IMR-90 (cell line): ENCODE measurements around the gene LRIG1. TPM values are rescaled to one million over a fixed set of nuclear protein-coding genes. Genes with fewer than 3 reads are reported as not detected.

Experiments used
- ATAC-seq: fragments of 200-7000 bp; cut with Tn5 transposase; 2 replicates; pipeline ENCODE4 v1.9.1; 2020; ENCODE audit warnings: low read depth, mild to moderate bottlenecking, moderate library complexity
- BruUV-seq: library from RNA; stranded (reverse); fragments of 400-500 nt; replicated peaks from 2 replicates; lab custom pipeline; 2021; lab: Mats Ljungman, UMichigan
- CTCF ChIA-PET: fragments of 300-600 bp; formaldehyde crosslinking; extraction: SDS; loops from one replicate; lab custom pipeline; 2021; ENCODE audit warnings: antibody characterized with exemption; lab: Yijun Ruan, JAX
- POLR2A ChIA-PET: fragments of 300-600 bp; sonication (Branson Sonifier 250); formaldehyde crosslinking; loops from one replicate; lab custom pipeline; 2022; ENCODE audit warnings: antibody characterized with exemption; ENCODE audit not compliant: unreplicated experiment; lab: Charles Lee
- DNase-seq: peaks from one replicate; pipeline ENCODE4 v3.0.0; 2013
- H2AFZ ChIP-seq: replicated peaks from 2 replicates; pipeline ENCODE3; 2013; ENCODE audit warnings: low read length, mild to moderate bottlenecking; ENCODE audit not compliant: poor library complexity
- H2AK5ac ChIP-seq: 2 replicates; pipeline ENCODE4 v1.6.1; 2013; ENCODE audit warnings: low read depth, low read length, inconsistent platforms
- H2AK9ac ChIP-seq: replicated peaks from 2 replicates; pipeline ENCODE3; 2013; ENCODE audit warnings: mild to moderate bottlenecking, low read depth, low read length, moderate library complexity; ENCODE audit not compliant: poor library complexity
- H2BK120ac ChIP-seq: 2 replicates; pipeline ENCODE4 v1.6.1; 2013; ENCODE audit warnings: low read depth, low read length, inconsistent platforms
- H2BK15ac ChIP-seq: 3 replicates; pipeline ENCODE4 v1.6.1; 2013; ENCODE audit warnings: low read depth, low read length, inconsistent platforms
- H2BK20ac ChIP-seq: 2 replicates; pipeline ENCODE4 v1.6.1; 2013; ENCODE audit warnings: low read depth, mild to moderate bottlenecking, inconsistent platforms, low read length, moderate library complexity
- H2BK5ac ChIP-seq: 2 replicates; pipeline ENCODE4 v1.6.1; 2013; ENCODE audit warnings: mild to moderate bottlenecking, low read depth, low read length, inconsistent platforms; ENCODE audit not compliant: poor library complexity, severe bottlenecking
- H3K14ac ChIP-seq: replicated peaks from 2 replicates; pipeline ENCODE4 v1.6.1; 2013; ENCODE audit warnings: low read depth, low read length, inconsistent platforms
- H3K18ac ChIP-seq: 2 replicates; pipeline ENCODE4 v1.6.1; 2013; ENCODE audit warnings: low read depth, low read length, control low read depth
- H3K23ac ChIP-seq: 2 replicates; pipeline ENCODE4 v1.6.1; 2013; ENCODE audit warnings: low read depth, low read length, inconsistent platforms
- H3K27ac ChIP-seq: 2 replicates; pipeline ENCODE4 v1.5.1; 2013; ENCODE audit warnings: mild to moderate bottlenecking, control low read depth, low read length; ENCODE audit not compliant: insufficient read depth
- H3K27me3 ChIP-seq: 2 replicates; pipeline ENCODE4 v1.6.1; 2013; ENCODE audit warnings: low read length; ENCODE audit not compliant: control insufficient read depth, insufficient read depth
- H3K36me3 ChIP-seq: 2 replicates; pipeline ENCODE4 v1.6.1; 2013; ENCODE audit warnings: low read length, mixed read lengths; ENCODE audit not compliant: control insufficient read depth, insufficient read depth
- H3K4ac ChIP-seq: 2 replicates; pipeline ENCODE4 v1.6.1; 2013; ENCODE audit warnings: low read depth, low read length, inconsistent platforms
- H3K4me1 ChIP-seq: 2 replicates; pipeline ENCODE4 v1.6.1; 2013; ENCODE audit warnings: low read length, mixed read lengths; ENCODE audit not compliant: control insufficient read depth, insufficient read depth
- H3K4me2 ChIP-seq: 2 replicates; pipeline ENCODE4 v1.6.1; 2013; ENCODE audit warnings: low read depth, mild to moderate bottlenecking, control low read depth, low read length, moderate library complexity
- H3K4me3 ChIP-seq: 2 replicates; pipeline ENCODE4 v1.5.1; 2013; ENCODE audit warnings: low read depth, mild to moderate bottlenecking, control low read depth, low read length, moderate library complexity; ENCODE audit not compliant: insufficient read depth
- H3K56ac ChIP-seq: 2 replicates; pipeline ENCODE4 v1.6.1; 2013; ENCODE audit warnings: low read length, inconsistent platforms; ENCODE audit not compliant: insufficient read depth; ENCODE audit errors: extremely low read depth
- H3K79me1 ChIP-seq, 2 experiments: 2 replicates each; pipeline ENCODE4 v1.6.1; 2013; ENCODE audit warnings: low read length in 2 of 2, inconsistent platforms in 1 of 2, low read depth in 1 of 2
- H3K9ac ChIP-seq: 2 replicates; pipeline ENCODE4 v1.6.1; 2013; ENCODE audit warnings: low read depth, low read length, control low read depth
- H3K9me1 ChIP-seq: 2 replicates; pipeline ENCODE4 v1.6.1; 2013; ENCODE audit warnings: low read length, inconsistent platforms; ENCODE audit not compliant: insufficient read depth
- H3K9me3 ChIP-seq: 2 replicates; pipeline ENCODE4 v1.6.1; 2013; ENCODE audit warnings: low read length; ENCODE audit not compliant: control insufficient read depth, insufficient read depth
- H4K20me1 ChIP-seq: 2 replicates; pipeline ENCODE4 v1.6.1; 2013; ENCODE audit warnings: low read length, inconsistent platforms; ENCODE audit not compliant: insufficient read depth
- H4K5ac ChIP-seq: 2 replicates; pipeline ENCODE4 v1.6.1; 2013; ENCODE audit warnings: mild to moderate bottlenecking, low read depth, low read length, control low read depth
- H4K8ac ChIP-seq, 2 experiments: 2 replicates each; pipeline ENCODE4 v1.6.1; 2013; ENCODE audit warnings: low read depth in 2 of 2, low read length in 2 of 2, control low read depth in 1 of 2, inconsistent platforms in 1 of 2
- H4K91ac ChIP-seq: 2 replicates; pipeline ENCODE4 v1.6.1; 2013; ENCODE audit warnings: low read depth, low read length, inconsistent platforms; ENCODE audit not compliant: insufficient read depth
- RAD21 ChIP-seq: IDR thresholded peaks from 2 replicates; pipeline ENCODE4 v1.6.1; 2012; ENCODE audit warnings: low read length, improper control_type of control experiment
- RFX5 ChIP-seq: IDR thresholded peaks from 2 replicates; pipeline ENCODE4 v1.8.0; 2012; ENCODE audit warnings: low read depth, mild to moderate bottlenecking, low read length, moderate library complexity
- WGBS, 2 experiments: methylation state at CpG; one replicate each; pipeline versions ENCODE4 v1.1.5 to v1.1.7; 2013; ENCODE audit warnings: missing lambda C conversion rate in 2 of 2; ENCODE audit not compliant: insufficient read length in 1 of 2; ENCODE audit errors: extremely low coverage in 2 of 2; 5-methylcytosine and 5-hydroxymethylcytosine counted together
- dilution Hi-C: fragments of 300-500 bp; cut with HindIII; formaldehyde crosslinking; loops from one replicate; pipeline ENCODE4 v1.14.3; 2018; ENCODE audit warnings: low sequenced_read_pairs; ENCODE audit not compliant: unreplicated experiment
- in situ Hi-C: fragments of 300-500 bp; cut with MboI; formaldehyde crosslinking; loops from 3 replicates; pipeline ENCODE4 v1.14.3; 2019; ENCODE audit warnings: low sequenced_read_pairs, inconsistent platforms, mixed read lengths
- intact Hi-C: fragments of 100-400 bp; cut with micrococcal nuclease; formaldehyde crosslinking; loops from 2 replicates; pipeline ENCODE4 v1.10.0; 2022
- polyA plus RNA-seq, 3 experiments: library from polyadenylated mRNA; depleted of rRNA; stranded (reverse); fragments of >200 nt; gene quantifications; 2 replicates each; pipeline ENCODE4 v1.2.3, GENCODE V29; 2012; ENCODE audit warnings: low replicate concordance in 1 of 3
- total RNA-seq: library from RNA; depleted of rRNA; stranded (reverse); fragments of >200 nt; gene quantifications from 2 replicates; pipeline ENCODE4 v1.2.3, GENCODE V29; 2012

LRIG1 gene
- total and polyA plus RNA-seq, 2 of the 4 experiments (the other 2 are of a cell fraction), result 62.8 to 87.8 TPM

GRCh38 chr3:66466606-66467270 lies 34.1 kb downstream of the LRIG1 start:
- peaks cover 54 to 71% of the 10 kb centered on the region in 2 experiments for H3K79me1 ChIP-seq
- CTCF ChIA-PET, result interaction anchor here (1.3 kb wide), 1 partner anchor 19 kb away, joined by 3 read pairs; no protein-coding TSS in a partner anchor
- in situ Hi-C loops, result no loop called here
- TF ChIP-seq RFX5, result no peak
- TF ChIP-seq RAD21, result no peak
- no peak overlapping the region for H3K4me2 ChIP-seq
- no peak overlapping the region for H3K27ac ChIP-seq
- dilution Hi-C loops, result no loop called here
- peaks cover under 1% of the 10 kb centered on the region; the same call in 1 of the 2 replicates for H3K36me3 ChIP-seq
- H2AK9ac ChIP-seq, result no peak overlapping the region
- H3K4me3 ChIP-seq, result no peak overlapping the region
- no peak overlapping the region for H2BK15ac ChIP-seq
- no peak overlapping the region for H3K18ac ChIP-seq
- H3K9ac ChIP-seq, result no peak overlapping the region
- no peak overlapping the region for H2BK5ac ChIP-seq
- ATAC-seq (no peak), DNase-seq (no peak)
- peaks cover 17% of the 10 kb centered on the region for H3K4me1 ChIP-seq
- no peak overlapping the region for H3K4ac ChIP-seq
- intact Hi-C loops, result no loop called here
- H4K5ac ChIP-seq, result no peak overlapping the region
- no TSS peak for BruUV-seq
- no peak overlapping the region for H2BK20ac ChIP-seq
- H3K9me1 ChIP-seq, result peaks cover 5% of the 10 kb centered on the region
- no peaks in the 10 kb centered on the region for H3K27me3 ChIP-seq
- no peak overlapping the region for H4K8ac ChIP-seq
- POLR2A ChIA-PET, result no interaction called here
- H2AK5ac ChIP-seq, result no peak overlapping the region
- H4K91ac ChIP-seq, result no peak overlapping the region
- H3K14ac ChIP-seq, result no peak overlapping the region
- no peak overlapping the region for H3K23ac ChIP-seq
- H2BK120ac ChIP-seq, result no peak overlapping the region
- H3K9me3 ChIP-seq, result no peaks in the 10 kb centered on the region
- no peak overlapping the region for H2AFZ ChIP-seq
- H4K20me1 ChIP-seq, result peaks cover 14% of the 10 kb centered on the region; the same call in 1 of the 2 replicates
- 89% methylated on average over 5 of the region's 11 CpGs; no CpG with 5 or more reads in 1 of the 2 experiments for WGBS, 2 experiments
- H3K56ac ChIP-seq, result no peak overlapping the region
